Tongue (tissue), 2 donors: ENCODE measurements around the gene ATP2A3. TPM values are rescaled to one million over a fixed set of nuclear protein-coding genes. Genes with fewer than 3 reads are reported as not detected.

Experiments used
- DNase-seq: peaks from one replicate; pipeline ENCODE4 v3.0.0-alpha.2; 2015
- total RNA-seq: library from RNA; depleted of rRNA; stranded (reverse); fragments of >200 nt; gene quantifications from one replicate; pipeline ENCODE4 v1.2.3, GENCODE V29; 2014

ATP2A3 gene
- total RNA-seq, 1 donor from 2014 or later, result 16.8 TPM

GRCh38 chr17:3972931-3973330, 8.7 kb upstream of the ATP2A3 start:
- DNase-seq, result no peak

GRCh38 chr17:3972281-3972731, 8.1 kb upstream of the ATP2A3 start:
- DNase-seq, result no peak

- DNase-seq, result no peak
Observed at GRCh38 chr17:3970668-3971067, 6.4 kb upstream of the ATP2A3 start.

- no peak for DNase-seq
Observed at GRCh38 chr17:3969963-3970362, 5.7 kb upstream of the ATP2A3 start.

GRCh38 chr17:3968886-3969524, 4.8 kb upstream of the ATP2A3 start:
- DNase-seq, result no peak

GRCh38 chr17:3968015-3968414, 3.8 kb upstream of the ATP2A3 start:
- DNase-seq, result no peak

- DNase-seq, result no peak
Observed at GRCh38 chr17:3966720-3967363, 2.6 kb upstream of the ATP2A3 start.

- no peak for DNase-seq
Observed at GRCh38 chr17:3965118-3965800, 1.0 kb upstream of the ATP2A3 start.

- DNase-seq, result no peak
Observed at GRCh38 chr17:3963237-3964201, 718 bp downstream of the ATP2A3 start.

- DNase-seq, result no peak
Observed at GRCh38 chr17:3962965-3963236, 1.3 kb downstream of the ATP2A3 start.

- no peak for DNase-seq
Observed at GRCh38 chr17:3962217-3962964, 1.8 kb downstream of the ATP2A3 start.

- DNase-seq, result no peak
Observed at GRCh38 chr17:3961564-3962047, 2.6 kb downstream of the ATP2A3 start.

- no peak for DNase-seq
Observed at GRCh38 chr17:3960764-3961163, 3.5 kb downstream of the ATP2A3 start.

- DNase-seq, result no peak
Observed at GRCh38 chr17:3959921-3960601, 4.2 kb downstream of the ATP2A3 start.

- DNase-seq, result no peak
Observed at GRCh38 chr17:3959295-3959899, 4.8 kb downstream of the ATP2A3 start.

GRCh38 chr17:3957735-3958599, 6.3 kb downstream of the ATP2A3 start:
- DNase-seq, result no peak

- no peak for DNase-seq
Observed at GRCh38 chr17:3956983-3957382, 7.3 kb downstream of the ATP2A3 start.

- DNase-seq, result no peak
Observed at GRCh38 chr17:3956327-3956957, 7.8 kb downstream of the ATP2A3 start.

GRCh38 chr17:3955673-3955988, 8.6 kb downstream of the ATP2A3 start:
- DNase-seq, result no peak
